NCI-H146 treated with DMSO at 0.1 percent for 48 hours (cell line): ENCODE data around the gene EVX1.

Source experiments
- DNase-seq: peaks from one replicate; lab custom pipeline; 2025; ENCODE audit not compliant: unreplicated experiment; lab: John Stamatoyannopoulos, UW

Gene EVX1

DNA sequence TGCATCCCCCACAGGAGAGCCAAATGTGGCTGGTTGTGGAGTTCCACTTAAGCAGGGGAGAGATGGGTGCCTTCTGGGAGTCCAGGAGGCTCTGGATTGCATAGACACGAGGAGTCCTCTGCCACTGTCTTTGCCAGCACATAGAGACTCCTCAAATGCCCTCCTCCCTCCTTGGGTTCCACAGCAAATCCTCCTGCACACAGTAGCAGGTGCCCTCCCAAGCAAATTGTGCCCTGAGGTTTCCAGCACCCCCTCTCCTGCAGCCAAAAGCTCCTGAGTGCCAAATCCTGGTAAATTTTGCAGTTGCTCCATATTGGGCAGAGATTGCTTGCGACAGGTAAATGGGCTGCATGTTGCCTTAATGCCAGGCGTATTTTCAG lies 5.8 kb downstream of the EVX1 start:
- DNase-seq: no peak

DNA sequence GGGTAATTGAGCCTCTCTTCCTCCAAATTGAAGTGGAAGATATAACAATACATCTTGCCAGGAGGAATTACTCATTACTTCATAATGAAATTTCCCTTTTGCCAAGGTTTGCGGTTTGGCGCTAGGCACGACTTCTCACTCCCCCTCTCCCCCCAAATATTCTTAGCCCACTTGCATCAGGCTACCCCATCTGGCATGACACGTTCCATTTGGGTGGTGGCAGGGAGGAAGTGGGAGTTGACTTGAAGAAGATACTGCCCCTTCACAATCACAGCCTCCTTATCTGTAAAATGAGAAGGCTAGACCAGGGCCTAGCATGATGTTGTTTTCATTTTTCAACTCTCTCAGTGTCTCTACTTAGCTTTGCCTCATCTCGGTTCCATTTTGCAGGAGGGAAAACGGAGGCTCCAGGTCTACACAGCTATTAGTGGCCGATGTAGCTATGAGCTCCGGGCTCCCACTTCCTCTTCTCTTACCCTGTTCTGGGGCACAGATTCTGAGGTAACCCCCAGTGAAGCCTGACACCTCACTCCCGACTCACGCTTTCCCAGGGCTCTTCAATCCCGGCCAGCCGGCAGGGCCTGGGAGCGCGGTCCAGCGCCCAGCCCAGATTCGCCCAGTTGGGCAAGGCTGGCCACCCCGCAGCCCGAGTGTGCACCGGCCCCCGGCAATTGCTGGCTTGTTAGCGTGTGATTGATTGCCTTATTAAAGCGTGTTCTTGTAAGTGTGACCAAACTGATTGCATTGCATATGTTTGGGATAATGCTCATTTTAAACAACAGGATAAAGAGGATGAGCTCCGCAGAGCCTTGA lies 6.5 kb downstream of the EVX1 start:
- no peak for DNase-seq

DNA sequence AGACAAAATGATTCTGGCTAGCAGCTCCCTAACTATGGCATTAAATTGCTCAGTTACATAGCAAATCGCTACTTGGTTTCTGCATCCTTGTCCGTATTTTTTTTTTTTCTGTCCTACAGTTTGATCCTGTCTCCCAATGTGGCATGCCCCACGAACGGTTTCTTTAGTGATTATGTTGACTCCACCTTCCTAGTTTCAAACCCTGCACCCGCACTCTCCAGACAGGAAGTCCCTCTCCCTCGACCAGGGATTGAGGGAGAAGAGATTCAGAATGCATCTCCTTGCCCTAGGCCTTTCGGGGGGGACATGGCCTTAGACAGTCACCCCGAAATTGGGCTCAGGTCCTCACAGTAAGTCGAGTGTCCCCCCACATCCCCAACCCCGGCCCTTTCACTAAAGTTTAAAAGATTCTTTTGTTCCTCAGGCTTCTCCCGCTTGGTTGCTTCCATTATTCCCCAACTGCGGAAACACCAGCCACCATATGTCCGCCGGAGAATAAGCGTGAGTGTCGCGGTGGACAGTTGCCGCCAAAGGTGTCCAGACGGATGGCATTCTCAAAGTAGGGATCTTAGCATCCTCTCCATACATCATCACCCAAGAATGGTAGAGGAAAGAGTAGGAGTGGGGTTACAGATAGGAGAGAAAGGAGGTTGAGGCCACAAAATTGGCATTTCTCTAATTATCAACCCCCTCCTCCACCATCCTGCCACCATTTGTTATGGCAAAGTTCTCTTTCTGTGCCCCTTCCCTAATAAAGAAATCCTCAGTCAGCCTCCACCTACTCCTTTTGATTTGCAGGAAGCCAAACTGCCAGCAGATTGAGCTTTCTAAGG lies 7.3 kb downstream of the EVX1 start:
- no peak for DNase-seq

DNA sequence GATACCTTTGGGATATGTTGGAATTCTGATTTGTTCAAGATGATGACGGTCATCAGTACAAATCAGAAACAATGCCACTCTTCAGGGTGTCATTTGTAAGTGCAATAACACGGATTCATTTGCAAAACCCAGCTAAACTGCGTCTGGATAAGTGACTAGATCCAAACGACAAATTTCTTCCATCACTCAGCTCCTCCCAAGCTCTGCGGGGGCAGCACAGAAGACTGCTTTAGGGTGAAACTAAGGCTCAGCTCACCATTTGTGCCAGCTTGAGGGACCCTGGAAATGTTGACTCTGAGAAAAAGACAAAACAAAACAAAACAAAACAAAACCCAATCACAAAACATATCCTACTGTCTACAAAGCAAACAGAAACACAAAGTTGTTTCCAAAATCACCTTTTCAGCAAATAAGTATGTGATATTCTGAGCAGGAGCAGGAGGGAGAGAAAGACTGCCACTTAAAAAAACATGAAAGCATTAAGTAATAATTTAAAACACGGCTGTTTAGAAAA lies 8.0 kb downstream of the EVX1 start:
- DNase-seq: no peak

DNA sequence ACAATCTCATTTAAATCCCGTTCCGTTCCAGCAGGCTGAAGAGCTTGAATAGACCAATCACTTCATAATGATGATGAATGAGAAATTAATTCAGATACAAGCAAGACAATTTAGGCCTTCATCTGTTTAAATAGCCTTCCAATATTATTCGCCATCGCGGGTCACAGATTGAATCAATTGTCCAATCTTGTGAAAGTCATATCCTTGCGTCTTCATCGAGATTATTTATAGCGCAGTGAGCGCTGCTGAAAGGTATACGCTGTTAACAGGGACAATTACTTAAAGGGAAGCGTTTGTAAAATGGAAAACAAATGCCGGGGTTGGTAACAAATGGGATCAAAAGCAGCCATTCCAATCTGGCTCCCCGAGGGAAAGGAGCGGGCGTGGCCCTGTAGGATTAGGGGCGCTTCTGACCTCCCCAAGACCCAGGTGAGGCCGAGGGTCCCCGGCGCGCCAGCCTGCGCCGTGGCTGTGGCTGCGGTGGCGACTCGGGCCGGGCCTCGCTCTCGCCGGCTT lies 8.6 kb downstream of the EVX1 start:
- DNase-seq: no peak

DNA sequence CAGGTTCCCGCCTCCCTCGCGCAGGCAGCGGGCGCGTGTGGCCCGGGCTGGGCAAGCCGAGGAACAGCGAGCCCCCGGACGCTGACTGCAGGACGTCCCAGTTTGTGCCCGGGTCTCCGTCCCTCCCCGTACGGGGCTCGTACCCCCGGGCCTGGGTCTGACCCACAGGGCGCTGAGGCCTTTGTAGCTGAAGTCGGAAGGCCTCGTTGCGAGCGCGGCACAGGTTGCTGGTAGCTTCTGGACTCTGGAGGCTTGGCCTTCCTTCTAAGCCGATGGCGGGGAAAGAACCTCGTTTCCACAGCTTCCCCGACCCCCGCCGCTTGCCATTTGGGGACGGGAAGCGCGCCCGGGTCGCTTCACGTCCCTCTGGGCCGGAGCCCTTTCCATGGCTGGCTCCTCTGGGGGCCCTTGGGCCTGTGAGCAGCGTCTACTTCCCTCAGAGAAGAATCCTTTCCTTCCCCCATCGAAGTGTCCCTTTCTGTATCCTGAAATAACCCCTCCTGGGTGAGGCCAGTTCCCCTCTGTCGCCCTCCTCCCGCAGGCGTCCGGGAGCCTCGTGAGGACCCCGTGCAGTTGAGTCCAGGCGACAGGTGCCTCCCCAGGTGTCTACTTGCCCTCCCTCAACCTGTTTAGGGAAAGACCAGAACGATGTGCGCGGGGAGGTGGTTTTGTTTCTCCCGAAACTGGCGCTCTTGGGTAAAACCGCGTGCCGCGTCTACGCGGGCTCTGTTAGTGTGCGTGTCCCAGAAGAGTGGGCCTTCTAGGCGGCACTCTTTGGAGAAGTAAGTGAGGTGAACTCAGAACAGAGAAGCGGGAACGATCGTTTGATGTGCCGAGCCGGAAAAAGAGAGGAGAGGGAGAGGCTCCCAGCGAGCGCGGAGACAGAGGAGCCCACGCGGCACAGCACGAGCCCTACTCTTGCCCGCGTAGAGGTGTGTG lies 9.3 kb downstream of the EVX1 start:
- DNase-seq: no peak

DNA sequence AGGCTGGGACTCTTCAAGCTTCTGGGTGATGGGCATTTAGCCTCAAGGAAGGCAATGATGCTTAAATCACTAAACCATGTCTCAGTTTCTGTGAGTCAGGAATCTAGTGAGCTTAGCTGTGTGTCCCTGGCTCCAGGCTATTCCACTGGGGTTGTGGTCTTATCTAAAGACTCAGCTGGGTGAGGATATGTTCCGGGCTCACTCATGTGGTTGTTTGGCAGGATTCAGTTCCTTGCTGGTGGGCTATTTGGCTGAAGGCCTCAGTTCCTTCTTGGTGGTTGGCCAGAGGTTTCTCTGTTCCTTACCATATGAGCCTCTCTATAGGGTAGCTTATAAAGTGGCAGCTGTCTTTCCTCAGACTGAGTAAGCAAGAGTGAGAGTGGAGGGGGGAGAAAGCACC lies 12.0 kb downstream of the EVX1 start:
- no peak for DNase-seq

DNA sequence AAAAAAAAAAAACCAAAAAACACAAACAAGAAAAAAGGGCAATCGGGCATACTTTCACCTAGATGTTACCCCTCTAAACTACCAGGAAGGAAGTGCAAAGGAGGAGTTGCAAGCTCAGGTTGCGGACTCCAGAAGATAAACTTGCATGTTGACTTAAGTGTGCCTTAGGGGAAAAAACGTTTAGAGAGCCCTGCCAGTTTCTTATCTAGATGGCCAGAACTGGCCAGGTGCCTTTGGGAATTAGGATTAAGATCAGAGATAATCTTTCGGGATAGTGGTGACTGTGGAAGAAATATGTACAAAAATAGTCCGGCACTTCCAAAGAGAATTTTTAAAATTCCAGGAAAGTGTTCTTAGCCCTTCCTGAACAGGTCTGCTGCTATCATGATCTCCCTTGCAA lies 17.6 kb downstream of the EVX1 start:
- DNase-seq: no peak

DNA sequence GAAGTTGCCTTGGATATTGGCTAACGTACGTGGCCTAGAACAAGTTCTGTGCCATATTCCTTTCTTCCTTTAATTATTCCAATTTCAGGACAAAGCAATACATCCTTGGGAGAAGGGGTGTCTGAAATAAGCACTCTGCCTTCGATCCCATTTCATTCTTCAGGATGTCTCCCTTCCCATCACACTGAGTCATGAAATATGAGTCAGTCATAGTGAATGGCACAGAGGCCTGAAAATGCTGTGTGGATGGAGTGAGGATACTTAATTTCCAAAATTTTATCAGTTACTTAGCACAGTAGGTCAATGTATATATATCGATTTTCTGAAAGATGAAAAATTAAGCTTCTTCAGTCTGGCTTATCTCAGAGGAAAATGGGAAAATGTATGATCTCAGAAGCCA lies 19.5 kb downstream of the EVX1 start:
- no peak for DNase-seq

DNA sequence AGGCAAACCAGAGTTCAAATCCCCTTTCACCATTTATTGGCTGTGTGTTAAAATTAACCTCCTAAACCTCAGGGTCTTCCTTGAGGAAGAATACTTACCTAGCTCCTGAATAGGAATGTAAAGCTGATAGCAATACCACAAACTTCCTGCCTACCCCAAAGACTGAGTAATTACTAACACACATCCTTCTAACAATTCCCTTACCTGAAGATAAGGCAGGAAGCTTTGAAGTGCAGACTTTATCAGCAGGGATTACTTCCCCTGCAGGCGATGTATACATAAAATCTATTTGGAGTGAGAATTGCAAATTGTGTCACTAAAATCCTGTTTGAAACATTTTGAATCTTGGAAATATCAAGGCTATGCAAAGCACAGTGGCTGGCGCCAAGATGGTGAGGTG lies 21.2 kb downstream of the EVX1 start:
- DNase-seq: no peak

DNA sequence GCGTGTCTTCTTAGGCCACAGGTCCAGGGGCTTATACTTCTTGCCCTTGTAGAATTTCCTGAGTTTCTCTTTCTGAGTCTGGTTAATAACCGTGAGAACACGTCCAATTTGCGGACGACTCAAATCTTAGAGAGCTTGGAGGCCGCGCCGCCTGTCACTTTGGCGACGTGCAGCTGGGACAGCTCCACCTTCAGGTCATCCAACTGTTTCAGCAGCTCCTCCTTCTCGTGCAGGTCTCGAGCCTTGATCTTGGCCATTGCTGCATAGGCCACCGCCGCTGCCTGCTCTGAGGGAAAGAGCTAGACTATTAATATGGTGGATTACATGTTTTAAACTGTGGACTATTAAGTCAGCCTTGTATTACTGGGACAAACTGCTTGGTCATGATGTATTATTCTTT lies 26.9 kb downstream of the EVX1 start:
- DNase-seq: no peak

DNA sequence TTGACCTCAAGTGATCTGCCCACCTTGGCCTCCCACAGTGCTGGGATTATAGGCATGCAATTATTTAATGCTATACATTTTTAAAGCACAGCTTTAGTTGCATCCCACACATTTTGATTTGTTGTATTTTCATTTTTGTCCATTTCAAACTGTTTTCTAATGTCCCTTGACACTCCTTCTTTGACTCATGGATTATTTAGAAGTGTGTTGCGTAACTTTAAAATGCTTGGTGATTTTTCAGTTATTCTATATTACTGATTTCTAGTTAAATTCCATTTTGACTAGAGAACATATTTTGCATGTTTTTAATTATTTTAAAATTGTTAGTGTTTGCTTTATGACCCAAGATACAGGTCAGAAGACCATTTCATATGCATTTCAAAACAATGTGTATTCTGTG lies 28.8 kb downstream of the EVX1 start:
- no peak for DNase-seq

DNA sequence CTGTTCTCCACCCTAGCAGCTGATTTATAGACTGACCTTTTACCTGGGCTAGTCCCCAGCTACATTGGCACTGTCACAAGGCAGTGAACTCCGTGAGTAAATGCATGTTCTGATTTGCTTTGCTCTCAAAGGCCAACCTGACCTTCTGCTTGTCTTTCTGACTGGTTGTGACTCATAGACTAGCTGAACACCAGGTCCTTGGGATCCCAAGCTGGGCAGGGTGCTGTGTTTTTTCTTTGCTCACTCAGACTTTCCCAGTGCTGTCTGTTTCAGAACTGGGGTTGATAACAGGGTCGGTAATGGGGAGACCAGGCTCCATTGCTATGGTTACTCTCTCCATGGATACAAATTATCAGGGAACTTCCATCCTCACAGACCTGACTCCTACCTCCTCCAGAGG lies 35.0 kb downstream of the EVX1 start:
- DNase-seq: no peak

DNA sequence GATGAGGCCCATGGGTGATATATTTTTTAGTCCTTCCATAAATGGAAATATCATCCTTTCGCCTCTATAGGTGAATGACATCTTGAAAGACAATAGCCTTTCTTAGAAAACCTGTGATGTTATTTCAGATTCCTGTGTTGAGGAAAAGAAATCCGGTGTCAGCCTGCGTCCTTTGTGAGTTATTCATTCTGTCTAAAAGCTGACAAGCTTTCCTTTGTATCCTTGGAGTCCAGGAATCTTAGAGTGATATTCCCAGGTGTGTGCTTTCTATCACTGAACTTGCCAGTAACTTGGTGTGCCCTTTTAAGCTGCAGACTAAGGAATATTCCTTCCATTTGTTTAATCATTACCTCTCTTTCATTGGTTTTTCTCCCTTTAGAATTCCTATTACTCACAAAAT lies 41.0 kb downstream of the EVX1 start:
- no peak for DNase-seq

DNA sequence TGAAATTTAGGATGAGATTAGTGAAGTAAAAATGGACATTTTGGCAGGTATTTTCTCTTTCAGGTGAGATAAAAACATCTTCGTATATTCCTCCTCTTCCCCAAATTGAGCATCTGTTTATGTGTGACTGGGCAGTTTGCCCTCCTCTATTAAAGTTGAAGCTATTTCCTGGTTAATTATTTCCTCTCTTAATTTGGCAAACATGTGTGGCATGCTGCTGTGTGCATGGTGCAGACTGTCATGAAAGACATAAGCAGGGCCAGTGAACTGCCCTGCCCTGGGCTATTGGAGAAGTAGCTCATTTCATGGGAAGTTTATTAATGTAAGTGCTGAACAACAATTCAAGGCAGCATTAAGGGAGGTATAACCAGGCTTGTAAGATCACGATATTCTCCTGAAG lies 52.6 kb downstream of the EVX1 start:
- no peak for DNase-seq

DNA sequence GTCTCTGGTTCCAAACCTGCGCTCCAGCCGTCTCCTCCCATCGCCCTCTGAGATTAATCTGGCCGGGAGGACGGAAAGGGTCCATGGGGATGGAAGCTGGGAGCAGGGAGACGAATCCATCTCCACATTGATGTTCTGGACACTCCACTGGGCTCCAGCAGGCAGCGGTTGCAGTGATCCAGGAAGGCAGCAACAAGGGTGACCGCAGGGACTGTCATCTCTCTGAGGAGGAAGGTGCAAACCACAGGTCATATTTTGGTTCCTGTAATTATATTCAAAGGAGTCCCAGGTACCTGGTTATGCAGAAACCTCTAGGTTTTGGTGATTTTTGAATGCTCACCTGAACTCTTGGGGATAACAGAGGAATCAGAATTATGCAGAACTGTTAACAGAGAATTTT lies 54.8 kb downstream of the EVX1 start:
- DNase-seq: no peak
